Stimulated activated CD4-positive, alpha-beta T cell treated with anti-CD3 and anti-CD28 coated beads, Interleukin-2, amount 100 ng/mL, for 4 hours (primary cell): ENCODE measurements around the gene CMTM1.
A peak's percentile ranks its signal among the peaks of the same experiment; 100 is the strongest.
"Not testable (repeated sequence)": the region's sequence is repeated elsewhere in the genome, so short reads cannot be mapped to it uniquely, and the experiment has no call there.

Experiments used
- DNase-seq: peaks from one replicate; pipeline ENCODE4 v3.0.0-alpha.2; 2020; ENCODE audit warnings: low read depth

The CMTM1 gene

DNA sequence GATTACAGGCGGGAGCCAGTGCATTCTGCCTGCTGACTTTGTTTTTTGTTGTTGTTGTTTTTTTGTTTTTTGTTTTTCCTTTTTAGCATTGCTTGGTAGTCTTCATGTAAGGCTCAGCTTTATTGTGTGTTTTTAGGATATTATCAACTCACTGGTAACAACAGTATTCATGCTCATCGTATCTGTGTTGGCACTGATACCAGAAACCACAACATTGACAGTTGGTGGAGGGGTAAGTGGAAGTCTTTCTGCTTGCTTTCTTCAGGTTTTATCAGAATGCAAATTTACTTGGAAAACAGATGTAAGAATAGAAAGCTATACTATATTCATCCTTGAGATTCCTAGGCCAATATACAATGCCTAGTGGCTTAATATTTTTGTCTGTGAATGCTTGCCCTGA, 3.3 kb upstream of the CMTM1 start:
- no peak for DNase-seq

DNA sequence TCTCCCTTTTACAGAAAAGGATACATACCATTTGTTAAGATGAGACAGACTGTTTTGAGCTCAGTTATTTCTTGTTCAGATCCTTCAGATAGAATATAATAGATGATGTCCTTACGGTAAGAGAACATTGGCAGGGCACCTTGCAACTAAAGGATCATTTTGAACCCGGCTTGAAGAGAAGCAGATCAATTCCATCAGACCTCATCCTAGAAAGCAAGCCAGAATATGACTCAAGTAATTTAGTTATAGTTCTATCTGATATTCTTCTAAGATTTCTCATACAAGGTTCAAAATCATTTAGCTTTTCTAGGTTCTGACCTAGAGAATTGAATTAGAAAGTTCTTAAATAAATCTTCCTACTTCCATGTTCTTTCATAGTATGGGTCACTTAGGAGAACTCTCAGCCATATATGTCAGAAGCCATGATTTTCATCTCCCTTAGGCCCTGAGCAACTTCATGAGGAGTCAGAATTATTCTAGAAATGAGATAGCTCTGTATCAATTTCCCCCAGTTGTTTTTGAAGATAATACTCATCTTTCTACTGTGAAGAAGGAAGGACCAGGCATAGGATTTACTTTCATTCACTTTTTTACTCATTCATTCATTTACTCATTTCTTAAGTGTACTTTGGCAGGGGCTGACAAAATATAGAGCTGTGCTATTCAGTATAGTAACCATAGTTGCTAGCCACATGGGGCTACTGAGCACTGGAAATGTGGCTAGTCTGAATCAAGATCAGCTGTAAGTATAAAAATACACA, 2.5 kb upstream of the CMTM1 start:
- no peak for DNase-seq

DNA sequence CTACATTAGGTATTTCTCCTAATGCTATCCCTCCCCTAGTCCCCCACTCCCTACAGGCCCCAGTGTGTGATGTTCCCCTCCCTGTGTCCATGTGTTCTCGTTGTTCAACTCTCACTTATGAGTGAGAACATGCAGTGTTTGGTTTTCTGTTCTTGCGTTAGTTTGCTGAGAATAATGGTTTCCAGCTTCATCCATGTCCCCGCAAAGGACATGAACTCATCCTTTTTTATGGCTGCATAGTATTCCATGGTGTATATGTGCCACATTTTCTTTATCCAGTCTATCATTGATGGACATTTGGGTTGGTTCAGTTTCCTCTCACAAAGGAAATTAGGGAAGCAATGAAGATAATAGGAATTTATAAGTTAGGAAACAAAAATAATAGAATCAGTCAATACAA, 1.0 kb downstream of the CMTM1 start:
- not testable (repeated sequence) for DNase-seq

DNA sequence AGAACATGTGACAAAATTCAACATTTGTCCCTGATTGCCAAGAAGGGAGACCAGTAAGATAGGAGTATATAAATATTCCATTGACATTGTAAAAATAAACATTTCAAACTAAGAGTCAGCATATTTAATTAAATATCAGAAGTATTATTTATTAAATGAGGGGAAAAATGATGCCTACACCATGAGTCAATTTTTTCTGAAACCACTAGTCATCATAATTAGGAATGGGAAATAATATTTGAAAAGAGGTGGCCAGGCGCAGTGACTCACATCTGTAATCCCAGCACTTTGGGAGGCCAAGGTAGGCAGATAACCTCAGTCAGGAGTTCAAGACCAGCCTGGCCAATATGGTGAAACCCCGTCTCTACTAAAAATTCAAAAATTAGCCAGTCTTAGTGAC, 2.1 kb downstream of the CMTM1 start:
- no peak for DNase-seq

DNA sequence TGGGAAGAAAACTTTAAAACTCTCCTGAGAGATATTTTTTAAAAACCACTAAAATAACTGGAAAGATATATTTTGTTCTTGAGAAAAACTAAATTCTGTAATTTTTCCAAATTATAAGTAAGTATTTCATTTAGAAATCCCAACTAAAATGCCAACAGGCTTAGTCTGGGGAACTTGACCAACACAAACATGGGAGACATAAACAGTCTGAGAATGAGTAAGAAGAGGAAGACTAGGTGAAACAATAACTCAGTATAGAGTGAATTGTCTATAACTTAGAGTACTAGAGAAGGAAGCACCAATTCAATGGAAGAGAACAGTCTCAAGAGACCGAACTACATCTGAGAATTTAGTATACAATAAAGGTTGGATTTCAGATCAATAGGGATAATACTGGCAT, 2.9 kb downstream of the CMTM1 start:
- no peak for DNase-seq

DNA sequence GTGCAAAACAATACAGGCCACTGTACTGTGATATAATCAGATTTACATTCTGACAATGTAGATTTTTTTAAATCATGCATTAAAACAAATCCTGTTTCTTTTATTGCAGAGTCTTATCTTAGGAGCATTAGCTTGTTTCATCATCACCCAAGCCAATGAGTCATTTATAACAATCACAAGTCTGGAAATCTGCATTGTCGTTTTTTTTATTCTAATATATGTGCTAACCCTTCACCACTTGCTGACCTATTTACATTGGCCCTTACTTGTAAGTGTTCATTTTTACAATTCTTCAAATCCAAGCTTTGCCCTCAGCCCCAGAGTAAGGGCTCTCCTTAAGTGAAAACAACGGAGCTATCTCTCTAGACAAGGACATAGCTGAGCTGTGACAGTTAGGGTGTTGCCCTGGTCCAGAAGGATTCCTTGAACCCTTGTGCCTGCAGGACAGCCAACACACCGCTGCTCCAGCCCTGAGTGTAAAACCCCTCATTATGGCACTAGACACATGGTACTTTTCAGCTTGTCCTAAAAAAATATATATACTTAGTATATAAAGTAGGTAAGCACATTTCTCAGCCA, 3.7 kb downstream of the CMTM1 start:
- DNase-seq = no peak

DNA sequence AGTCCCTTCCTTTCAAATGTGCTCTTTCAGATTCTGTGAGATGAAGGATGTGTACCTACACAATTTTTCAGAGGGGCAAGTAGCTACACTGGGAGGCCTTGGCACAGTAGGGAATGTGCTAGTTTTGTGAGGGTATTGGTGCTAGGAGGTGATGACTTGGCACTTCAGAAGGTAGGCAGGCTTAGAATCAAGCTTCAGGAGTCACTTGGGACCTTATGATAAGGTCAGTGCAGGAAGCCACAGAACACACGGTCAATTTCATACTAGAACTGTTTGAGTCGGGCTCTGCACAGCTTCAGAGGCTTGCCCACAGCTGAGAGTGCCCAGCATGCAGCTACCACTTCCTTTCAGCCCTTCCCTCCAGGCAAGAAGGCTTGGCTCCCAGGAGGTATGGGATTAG, 6.1 kb downstream of the CMTM1 start:
- DNase-seq = no peak

DNA sequence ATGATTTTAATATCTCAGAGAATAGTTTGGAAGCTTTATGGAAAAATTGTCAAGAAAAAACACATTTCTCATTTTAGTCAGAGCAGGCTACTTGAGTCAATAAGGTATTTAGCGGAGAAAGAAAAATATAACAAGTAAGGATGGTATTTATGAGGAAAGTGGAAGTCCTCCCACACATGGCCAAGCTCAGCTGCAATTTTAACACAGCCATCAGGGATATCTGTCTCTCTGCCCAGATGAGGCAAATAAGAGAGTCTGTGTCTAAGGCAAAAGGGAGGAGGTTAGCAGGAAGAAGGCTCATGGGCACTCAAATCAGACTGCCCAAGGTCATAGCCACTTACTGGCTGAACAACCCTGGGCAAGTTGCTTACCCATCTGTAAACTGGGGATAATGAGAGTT, 7.8 kb downstream of the CMTM1 start:
- DNase-seq = no peak

DNA sequence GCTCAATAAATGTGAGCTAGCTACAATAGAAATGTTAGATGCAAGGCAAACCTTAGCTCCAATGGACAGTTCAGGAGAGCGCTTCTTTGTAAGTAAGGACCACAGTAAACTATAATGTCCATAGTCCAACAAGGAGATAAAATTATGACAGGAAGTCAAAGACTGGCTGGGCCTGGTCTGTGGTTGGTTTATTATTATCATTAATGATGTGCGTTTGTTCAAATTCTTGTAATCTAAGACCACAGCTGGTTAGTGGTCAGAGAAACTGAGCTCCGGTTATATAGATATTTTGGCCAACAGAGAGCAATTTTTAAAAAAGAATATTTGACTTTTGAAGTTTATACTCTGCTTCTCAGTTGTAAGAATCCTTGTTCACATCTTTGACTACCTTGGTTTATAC, 8.3 kb downstream of the CMTM1 start:
- DNase-seq = no peak

DNA sequence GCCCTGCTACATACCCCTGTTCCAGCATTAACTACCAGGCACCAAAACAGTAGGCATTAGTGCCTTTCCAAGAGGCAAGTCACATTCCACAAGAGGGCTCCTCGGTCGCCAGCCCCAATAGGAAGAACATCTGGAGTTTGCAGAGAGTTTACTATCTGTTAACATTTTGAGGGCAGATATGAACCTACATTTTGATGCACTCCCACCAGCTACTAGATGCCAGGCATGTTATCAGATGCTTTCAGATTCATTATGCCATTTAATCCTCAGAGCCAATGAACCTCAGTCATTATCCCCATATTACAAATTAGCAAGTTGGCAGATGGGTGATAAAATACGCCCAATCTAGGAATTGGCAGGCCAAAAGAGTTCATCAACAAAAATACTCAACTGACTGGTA, 8.8 kb downstream of the CMTM1 start:
- no peak for DNase-seq

DNA sequence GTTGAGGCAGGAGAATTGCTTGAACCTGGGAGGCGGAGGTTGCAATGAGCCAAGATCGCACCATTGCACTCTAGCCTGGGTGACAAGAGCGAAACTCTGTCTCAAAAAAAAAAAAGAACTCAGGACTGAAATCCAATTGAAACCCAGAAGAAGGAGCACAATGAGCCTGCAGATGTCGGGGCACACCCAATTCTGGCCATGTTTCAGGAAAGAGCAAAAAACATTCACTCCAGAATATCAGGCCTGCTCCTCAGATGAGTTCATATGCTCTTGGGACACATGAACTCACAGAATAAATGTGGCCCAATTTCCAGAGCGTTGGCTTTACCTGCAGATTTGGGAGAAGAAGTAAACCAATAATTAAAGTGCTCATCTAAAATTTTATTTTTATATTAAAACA, 10.1 kb downstream of the CMTM1 start:
- no peak for DNase-seq

DNA sequence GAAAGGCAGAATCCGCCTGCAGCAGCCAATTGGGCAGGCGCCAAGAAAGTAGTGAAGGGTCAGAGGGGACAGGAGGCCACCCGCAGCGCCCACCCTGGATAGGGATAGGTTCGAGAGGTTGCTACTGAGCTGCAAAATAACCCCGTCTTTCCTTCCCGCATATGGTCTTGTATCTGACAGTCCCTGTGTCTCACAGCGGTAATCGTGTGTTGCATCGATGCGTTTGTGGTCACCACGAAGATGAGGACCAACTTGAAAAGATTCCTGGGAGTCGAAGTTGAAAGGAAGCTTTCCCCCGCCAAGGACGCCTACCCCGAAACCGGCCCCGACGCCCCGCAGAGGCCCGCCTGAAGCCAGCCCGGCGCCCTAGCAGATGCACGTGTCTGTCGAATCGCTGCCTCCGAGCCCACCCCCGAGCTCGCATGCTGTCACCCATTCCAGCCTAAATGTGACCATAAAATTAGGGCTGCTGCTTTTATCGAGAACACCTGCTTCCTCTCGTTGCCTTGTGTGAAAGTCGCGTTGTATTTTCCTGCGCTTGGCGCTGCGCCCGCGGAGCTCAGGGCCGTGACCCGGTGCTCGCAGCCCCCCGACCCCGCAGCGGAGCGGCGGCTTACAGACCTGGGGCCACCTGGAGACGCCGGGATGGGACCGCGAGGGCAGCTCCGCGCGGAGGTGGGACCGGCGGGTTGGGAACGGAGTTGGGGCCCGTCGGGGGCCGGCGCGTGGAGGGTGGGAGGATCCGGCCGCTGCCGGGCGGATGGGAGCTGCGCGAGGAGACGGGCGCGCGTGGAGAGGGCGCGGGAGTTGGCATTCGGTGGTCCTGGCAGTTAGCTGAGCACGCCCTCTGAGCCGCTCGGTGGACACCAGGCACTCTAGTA, 12.7 kb downstream of the CMTM1 start, which contains the start of gene CMTM2:
CMTM2 (plus strand) TSS at position 813 of the 881 bp plus-strand sequence. CDS start 145 bp downstream, outside the sequence.
- no peak for DNase-seq

DNA sequence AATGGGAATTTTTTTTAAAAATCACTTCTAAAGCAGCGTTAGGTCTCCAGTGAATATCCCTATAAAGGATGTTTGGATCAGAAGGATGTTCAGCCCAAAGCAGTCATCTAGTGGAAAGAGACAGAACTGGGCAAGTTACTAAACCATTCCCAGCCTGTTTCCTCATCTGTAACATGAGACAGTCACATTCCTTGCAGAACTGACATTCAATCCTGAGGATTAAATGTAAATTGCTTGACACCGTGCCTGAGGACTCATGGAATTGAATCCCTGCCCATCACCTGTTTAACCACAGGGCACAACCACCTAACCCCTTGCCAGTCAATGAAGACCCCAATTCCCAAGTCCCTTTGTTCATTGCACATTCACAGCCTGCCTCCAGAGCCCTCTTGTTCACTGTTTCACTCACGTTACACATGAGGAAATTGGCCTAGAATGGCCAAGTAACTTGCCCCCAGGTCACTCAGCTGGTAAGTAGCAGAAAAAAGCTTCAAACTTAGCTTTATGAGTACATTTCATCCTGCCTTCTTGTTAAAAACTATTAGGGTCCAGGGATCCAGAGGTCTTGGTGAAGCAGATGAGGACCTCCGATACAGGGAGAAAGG, 14.5 kb downstream of the CMTM1 start:
- no peak for DNase-seq

DNA sequence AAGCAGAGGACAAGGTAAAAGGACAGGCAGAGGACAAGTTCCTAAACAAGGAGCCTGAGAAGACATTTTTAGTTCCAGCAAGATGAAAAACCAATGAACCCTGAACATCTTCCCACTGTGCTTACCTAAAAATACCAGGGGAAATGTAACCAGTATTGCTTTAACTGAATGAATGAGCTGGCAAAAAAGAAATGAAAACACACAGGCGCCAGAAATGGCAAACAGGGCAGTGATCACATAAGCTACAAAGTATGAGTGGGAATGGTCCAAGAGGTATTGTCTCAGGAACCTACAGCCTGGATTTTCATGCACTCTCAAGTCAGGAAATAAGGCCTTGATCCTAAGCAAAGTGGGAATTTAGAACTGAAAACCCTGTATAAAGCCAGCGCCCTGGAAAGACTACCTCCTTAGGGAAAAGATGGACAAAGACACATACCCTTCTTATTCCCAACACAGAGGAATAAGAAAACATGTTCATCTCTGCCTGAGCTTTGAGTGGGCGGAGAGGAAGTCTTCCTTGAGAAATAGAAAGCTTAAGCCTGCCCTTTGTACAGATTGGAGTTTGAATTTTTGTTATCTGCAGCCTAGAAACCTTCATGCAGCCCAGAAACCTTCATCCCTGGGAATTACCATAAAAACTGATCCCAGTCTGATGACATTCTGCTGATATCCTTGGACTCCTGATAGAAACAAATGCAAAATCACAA, 15.2 kb downstream of the CMTM1 start:
- DNase-seq = no peak

DNA sequence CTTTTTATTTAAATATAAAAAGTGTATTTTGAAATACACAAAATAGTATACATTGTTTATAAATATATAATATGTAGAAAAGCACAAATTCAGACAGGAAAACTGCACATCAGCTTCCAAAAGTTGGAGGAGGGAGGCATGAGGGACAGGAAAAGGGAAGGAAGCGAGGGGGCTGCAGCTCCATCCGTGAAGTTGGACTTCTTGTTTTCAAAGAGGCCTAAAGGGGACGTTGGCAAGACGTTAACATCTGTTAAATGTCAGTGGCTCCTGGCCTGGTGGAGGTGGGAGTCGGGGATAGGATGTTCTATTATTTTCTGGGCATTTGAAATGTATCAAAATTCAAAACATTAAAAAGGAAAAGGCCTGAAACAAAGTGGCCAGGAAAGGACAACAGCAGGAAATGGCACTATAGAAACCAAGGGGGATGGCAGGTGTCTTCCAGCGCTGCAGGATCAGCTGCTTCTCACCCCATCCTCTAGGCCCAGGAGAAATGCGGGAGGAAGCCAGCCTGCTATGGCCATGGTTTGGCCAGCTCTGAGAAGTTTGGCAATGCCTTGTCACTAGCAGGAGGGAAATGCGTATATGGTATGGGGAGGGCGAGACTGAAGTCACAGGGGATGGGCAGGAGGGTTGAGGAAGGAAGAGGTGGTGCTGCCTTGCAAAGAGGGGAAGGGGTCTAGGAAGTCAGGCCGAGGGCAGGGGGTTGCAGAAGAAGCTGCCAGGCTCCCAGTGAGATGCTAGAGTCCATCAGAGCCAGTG, 19.4 kb downstream of the CMTM1 start:
- no peak for DNase-seq

DNA sequence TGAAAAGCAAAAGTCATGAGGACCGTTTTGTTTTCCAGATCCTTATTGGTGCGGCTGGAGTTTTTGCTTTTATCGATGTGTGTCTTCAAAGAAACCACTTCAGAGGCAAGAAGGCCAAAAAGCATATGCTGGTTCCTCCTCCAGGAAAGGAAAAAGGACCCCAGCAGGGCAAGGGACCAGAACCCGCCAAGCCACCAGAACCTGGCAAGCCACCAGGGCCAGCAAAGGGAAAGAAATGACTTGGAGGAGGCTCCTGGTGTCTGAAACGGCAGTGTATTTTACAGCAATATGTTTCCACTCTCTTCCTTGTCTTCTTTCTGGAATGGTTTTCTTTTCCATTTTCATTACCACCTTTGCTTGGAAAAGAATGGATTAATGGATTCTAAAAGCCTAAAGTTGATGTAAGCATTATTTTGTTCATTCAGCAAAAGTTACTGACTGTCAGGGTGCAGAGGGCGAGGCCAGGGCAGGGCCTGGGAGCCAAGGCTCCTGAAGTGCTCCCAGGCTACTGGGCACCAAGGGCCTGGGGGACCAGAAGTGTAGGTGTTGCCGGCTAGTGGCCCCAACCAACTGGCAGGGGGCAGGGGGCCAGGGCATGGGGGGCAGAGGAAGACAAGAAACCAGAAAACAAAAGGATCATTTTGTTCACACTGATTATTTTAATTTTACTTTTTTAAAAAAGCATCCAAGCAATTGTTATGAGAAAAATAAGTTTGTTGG, 21.8 kb downstream of the CMTM1 start:
- DNase-seq = no peak

DNA sequence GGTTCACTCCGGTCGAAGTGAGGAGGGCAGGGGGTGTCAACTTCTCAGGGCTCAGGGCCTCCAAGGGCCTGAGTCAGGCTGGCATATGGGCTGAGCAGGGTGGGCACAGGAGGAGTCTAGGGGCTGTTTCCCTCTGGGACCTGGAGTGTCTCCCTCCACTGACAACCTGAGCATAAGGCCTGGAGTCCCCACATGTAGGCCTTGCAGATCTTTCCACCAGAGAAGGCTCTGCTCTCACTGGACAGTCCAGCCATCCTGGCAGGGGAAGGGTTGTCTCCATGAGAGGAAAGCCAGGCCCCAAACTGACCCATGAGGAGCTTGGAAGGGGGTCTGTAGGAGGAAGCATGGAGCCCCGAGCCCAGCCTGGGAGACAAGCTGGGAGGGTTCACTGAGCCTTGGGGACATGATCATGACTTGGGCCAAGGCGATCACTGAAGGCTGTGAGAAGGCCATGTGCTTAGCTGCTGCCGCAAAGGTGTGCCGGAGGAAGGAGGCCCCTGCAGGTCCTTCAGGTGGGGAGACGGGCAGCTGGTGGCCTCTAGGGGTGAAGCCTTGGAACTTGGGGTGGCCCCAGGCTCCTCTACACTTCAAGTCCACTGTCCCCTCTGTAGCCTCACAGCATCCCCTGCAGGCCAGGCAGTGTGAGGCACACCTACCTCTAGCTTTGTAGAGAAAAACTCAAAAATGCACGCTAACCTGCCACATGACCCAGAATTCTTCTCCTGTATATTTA, 22.9 kb downstream of the CMTM1 start:
- DNase-seq = peak; percentile 42

DNA sequence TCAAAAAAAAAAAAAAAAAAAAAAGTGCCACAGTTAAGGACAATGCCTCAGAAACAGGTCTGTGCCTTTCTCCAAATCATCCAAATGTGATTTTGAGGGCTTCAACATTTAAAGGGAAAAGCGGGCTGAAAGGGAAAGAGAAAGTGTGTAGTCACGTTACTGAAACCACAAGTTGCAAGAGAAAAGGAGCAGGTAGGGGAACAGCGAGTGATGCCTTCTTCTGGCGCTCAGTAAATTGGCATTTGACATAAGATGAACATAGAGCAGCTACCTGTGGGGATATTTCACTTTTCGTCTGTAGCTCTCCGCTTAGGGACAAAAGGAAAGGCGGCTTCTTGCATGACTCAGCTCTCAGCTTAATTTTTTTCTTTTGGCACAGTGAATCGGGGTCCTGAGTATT, 24.1 kb downstream of the CMTM1 start:
- peak; percentile 16 for DNase-seq

DNA sequence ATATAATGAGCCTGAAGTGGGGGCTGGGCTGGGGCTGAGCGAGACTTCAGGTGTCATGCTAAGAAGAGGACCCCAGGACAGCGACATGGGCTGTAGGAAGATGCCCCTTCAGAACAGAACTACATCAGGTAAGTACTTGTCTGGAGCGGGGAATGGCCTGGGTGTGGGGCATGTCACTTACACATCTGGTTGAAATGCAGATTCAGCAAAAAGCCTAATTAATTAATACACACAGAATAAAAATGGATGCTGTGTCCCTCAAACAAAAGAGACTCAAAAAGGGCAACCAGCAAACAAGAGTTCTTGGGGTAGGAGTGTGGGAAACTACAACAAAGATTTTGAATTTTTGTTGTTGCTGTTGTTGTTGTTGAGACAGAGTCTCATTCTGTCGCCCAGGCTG, 24.8 kb downstream of the CMTM1 start:
- no peak for DNase-seq

DNA sequence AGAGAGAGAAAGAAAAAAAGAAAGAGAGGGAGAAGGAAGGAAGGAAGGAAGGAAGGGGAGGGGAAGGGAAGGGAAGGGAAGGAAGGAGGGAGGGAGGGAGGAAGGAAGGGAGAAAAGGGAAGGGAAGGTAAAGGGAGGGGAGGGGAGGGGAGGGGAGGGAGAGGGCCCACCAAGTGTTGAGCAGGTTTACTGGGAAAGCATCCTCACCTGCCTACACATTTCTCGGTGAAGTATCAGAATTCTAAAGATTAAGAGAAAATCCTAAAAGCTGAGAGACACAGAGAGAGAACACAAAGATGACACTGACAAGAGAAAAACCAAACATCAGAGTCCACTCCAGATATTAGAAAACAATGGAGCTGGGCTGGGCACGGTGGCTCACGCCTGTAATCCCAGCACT, 26.0 kb downstream of the CMTM1 start:
- no peak for DNase-seq
